ENCODE data around the gene PARP3.
"Not testable (repeated sequence)": the region's sequence is repeated elsewhere in the genome, so short reads cannot be mapped to it uniquely, and the experiment has no call there.

PARP3 gene

DNA sequence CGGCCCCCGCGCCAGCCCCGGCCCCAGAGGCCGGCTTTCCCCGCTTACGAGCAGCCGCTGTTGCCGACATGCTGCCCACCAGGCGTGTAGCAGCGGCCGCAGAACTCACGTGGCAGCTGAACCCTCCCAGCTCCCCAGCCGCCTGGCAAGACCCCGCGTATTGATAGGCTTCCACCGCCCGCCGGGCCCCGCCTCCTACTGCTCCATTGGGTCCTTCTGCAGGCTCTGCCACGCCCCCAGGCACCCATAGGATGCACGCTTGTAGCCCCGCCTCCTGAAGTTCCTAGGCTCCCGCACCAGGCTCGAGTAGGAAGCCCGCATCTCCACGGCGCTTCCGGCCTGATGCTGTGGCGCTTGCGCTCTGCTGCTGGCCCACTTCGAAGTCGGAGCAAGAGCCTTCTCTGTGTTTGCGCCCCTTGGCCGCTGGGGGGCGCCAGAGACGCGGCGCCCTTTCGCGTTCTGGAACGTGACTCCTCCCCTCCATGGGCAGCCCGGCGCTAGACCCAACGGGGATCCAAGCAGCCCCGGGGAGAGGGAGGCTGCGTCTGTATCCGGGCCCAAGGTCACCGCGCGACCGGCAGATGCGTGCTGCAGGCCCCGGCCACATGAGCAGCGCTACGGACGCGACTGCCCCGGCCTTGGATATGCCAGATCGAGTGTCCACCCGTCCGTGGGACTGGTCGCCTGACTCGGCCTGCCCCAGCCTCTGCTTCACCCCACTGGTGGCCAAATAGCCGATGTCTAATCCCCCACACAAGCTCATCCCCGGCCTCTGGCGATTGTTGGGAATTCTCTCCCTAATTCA, at the start of gene PARP3, which contains the start of gene RRP9:
Gene PARP3 (plus strand): TSS at position 566 of the 805 bp plus-strand sequence. CDS start 993 bp downstream, outside the sequence.
Gene RRP9 (minus strand): TSS at position 107 of the 805 bp plus-strand sequence. CDS start 37 bp downstream, at position 70.
- DNase-seq: peak; percentile 100

DNA sequence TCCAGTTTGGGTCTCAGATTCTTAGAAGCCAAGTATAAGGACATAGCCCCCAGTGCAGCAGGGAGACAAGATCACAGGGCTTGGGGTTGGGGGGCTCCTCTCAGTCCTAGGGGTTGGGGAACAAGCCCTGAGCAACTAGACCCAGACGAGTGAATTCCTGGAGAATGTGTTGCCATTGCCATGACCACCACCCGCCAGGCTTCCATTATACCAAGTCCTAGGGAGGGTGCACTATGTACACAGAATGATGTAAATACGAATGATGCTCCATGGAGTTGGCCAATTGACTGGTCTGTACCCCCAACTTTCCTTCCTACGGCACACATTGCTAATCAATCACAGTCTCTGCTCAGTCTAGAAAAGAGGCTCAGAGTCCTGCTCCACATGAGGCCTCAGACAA, 47.8 kb upstream of the PARP3 start:
- no peak for DNase-seq

DNA sequence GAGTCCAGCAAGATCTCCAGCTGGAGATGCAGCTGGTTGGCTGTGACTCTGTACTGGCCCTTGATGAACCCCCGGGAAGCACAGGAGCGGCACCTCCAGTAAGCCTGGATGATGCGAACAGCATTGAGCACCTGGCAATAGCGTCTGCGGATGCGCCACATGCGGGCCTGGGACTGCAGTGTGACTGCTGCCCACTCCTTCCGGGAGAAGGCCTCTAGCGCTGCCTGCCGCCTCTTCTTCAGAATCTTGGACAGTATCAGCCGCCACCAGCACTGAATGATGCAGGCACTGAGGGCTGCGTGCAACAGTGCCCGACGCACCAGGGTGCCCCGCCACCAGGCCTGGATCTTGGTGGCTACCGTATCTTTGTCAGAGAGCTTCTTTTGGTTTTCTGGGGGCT, 47.2 kb upstream of the PARP3 start:
- DNase-seq: no peak

DNA sequence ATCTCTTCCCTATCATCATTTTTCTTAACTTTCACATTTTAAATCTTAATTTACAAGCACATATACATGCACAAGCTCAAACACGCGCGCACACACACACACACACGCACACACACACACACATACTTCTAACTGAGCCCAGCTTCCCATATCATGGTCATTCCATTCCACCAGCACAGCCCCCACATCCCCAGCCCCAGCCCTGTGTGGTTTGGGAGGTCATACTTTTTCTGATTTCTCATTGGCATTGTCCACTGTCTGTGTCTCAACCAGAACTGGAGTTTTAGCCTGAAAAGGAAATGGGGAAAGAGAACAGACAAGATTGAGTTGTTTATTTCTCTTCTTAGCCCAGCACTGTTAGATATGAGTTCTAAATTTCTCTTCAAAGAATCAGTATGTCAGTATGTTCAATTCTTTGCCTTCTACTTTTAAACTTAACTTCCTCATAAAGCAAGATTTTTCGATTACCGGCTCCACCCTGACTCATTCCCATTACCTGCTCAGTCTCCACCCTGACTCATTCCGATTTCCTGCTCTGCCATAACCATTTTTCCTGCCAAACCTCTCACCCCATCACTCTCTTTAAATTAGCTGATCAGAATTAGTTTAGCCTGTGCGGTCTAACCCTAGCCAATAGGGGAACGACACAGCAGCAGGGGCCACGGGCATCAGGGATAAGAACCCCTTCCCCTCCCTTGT, 45.4 kb upstream of the PARP3 start:
- DNase-seq: no peak

DNA sequence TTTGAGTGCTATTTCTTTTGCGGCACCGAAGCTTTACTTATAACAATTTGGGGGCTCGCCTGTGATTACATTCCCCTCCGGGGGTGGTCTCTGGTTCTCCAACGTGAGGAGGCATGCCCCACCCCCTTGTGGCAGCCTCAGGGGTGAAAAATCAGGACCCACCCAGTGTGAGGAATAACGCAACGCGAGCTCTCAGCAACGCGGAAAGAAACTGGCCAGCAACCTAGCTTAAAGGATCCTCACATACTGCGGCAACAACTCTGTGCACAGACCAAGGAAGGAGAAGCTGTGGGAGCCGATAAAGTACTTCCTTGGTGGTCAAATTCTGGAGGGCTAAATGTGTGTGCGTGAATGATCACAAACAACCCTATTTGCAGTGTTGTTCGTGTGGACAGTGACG, 44.8 kb upstream of the PARP3 start:
- no peak for DNase-seq

DNA sequence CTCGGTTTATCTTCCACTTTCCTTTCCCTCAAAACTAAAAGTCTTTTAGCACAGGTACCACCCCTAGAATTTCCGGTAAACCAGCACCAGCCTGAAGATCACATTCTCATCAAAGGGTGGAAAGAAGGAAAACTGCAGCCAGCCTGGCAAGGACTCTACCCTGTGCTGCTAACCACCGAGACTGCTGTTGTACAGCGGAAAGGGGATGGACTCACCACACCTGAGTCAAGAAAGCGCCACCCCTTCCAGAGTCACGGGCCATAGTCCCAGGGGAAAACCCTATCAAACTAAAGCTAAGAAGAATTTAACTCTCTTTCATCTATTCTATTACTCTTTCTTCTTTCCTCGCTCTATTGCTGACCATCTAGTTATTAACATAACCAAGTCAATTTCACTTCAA, 42.1 kb upstream of the PARP3 start:
- not testable (repeated sequence) for DNase-seq

DNA sequence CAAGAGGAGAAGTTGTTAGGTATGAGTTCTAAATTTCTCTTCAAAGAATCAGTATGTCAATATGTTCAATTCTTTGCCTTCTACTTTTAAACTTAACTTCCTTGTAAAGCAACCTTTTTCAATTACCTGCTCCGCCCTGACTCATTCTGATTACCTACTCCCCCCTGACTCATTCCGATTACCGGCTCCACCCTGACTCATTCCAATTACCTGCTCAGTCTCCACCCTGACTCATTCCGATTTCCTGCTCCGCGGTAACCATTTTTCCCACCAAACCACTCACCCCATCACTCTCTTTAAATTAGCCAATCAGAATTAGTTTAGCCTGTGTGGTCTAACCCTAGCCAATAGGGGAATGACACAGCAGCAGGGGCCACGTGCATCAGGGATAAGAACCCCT, 39.8 kb upstream of the PARP3 start:
- DNase-seq: not testable (repeated sequence)

DNA sequence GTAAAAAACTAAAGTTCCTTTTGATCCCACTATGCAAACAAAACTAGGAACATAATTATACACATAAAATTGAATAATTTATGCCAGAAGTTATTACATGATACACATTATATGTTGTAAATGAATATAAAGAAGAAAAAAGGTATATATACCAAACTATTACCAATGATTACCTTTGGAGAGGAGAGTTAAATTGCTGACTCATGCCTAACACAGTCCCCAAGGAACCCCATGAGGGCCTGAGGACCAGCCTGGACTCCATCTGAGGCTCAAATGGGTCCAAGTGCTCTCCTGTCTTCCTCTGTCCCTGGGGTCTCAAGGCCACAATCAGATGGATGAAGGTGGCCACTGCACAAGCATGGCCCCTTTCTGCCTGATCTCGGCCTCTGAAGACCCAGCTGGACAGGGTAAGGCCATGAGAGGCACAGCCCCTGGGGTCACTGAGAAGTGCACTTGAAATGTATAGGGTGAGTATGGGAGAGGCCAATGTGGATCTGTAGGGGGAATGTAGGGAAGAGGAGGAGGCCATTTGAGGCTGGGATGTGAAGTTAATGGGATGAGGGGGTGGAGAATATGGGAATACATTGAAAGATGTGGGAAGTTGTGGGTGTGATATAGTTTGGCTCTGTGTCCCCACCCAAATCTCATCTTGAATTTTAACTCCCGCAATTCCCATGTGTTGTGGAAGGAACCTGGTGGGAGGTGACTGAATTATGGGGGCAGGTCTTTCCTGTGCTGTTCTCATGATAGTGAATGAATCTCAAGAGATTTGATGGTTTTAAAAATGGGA, 37.9 kb upstream of the PARP3 start:
- no peak for DNase-seq

DNA sequence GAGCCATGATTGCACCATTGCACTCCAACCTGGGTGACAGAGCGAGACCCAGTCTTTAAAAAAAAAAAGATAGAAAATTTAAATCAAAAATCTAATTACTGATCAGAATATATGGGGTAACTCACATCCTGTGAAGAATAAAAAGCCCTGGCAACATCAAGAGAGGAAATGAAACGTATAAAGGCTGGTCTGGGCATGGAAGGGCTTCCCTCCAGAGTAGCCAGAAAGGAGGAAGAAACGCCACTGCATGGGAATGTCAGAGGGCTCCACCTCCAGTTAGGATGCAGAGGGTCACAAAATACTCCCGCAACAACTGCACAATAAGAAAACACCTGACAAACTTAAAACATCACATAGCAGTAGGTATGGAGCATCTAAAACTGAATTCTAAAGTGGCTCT, 34.1 kb upstream of the PARP3 start:
- no peak for DNase-seq

DNA sequence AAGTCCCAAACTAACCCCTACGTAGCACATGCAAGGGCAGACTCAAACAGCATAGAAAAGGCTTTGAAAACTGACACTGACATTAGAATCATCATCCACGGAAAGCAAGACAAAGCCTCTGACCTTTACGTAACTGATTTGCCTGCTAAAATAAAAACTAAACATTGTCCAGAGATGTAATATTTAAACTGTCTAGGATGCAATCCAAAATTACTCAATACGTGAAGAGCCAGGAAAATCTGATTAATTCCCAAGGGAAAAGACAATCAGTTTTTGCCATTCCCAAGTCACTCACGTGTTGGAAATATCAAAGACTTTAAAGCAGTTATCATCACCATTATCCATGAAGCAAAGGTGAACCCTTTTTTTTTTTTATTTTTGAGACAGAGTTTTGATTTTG, 25.7 kb upstream of the PARP3 start:
- DNase-seq: no peak

DNA sequence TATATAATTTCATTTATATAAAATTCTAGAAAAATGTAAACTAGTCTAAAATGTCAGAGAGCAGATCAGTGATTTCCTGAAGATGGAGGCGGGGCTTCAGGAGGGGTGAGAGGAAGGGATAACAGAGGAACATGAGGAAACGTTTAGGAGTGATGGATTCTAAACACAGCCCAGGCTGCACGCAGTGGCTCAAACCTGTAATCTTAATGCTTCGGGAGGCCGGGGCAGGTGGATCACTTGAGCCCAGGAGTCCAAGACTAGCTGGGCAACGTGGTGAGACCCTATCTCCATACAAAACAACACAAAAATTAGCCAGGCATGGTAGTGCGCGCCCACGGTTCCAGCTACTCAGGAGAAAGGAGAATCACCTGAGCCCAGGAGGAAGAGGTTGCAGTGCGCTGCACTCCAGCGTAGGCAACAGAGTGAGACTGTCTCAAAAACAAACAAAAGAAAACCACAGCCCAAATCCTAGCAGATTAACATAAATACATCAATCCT, 21.0 kb upstream of the PARP3 start:
- no peak for DNase-seq

DNA sequence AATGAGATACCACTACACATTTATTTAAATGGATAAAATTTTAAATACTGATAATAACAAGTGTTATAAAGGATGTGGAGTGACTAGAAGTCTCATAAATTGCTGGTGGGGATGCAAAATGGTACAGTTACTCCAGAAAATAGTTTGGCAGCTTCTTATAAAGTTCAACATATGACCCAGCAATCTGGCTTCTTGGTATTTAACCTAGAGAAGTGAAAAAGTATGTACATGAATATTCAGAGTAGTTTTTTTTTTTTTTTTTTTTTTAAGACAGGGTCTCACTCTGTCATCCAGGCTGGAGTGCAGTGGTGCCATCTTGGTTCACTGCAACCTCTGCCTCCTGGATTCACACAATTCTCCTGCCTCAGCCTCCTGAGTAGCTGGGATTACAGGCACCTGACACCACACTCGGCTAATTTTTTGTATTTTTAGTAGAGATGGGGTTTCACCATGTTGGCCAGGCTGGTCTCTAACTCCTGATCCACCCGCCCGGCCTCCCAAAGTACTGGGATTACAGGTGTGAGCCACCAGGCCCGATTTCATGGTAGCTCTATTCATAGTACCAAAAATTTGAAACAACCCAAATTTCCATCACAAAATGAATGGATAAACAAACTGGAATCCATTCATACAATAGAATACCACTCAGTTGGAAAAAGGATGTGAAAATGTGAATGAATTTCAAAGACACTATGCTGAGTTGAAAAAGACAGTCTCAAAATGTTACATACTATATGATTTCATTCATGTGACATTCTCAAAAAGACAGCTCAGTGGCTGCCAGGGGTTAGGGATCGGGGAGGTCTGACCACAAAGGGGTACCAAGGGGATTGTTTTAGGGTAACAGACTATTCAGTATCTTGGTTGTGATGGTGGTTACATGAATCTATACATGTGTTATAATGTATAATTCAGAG, 14.8 kb upstream of the PARP3 start:
- DNase-seq: no peak

DNA sequence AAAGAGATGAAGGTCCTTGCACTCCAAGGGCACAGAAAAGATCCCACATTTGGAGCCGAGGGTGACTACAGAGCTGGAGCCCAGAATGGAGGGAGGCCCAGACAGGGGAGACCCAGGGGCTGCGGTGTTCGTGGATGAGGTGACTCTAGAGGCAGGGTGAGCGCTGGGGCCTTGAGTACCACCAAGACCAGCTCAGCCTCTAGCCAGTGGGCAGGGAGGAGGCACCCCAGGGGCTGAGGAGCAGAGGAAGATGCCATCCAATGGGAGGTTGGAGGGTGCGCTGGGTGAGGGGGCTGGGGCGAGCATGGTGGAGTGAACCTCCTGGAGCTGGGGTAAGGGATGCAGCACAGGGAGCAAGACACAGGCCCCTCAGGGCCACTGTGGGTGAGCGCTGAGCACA, 13.7 kb upstream of the PARP3 start:
- DNase-seq: no peak

DNA sequence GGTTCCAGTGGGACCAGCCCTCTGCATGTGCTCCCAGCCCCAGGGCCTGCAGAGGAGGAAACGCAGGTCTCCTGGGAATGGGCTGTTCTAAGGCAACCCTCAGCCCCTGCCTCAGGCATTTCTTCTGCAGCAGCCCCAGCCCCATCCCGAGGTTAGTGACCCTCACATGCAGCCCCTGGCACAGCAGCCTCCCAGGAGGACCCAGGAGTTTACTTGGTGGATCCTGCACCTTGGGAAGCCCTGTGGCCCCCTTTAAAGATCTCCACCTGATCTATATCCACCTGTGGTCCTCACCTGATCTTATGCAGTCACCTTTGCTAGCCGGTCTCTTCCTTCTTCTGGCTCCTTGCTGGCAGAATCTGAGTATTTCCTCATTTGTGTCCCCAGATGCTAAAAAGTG, 13.2 kb upstream of the PARP3 start:
- DNase-seq: not testable (repeated sequence)

DNA sequence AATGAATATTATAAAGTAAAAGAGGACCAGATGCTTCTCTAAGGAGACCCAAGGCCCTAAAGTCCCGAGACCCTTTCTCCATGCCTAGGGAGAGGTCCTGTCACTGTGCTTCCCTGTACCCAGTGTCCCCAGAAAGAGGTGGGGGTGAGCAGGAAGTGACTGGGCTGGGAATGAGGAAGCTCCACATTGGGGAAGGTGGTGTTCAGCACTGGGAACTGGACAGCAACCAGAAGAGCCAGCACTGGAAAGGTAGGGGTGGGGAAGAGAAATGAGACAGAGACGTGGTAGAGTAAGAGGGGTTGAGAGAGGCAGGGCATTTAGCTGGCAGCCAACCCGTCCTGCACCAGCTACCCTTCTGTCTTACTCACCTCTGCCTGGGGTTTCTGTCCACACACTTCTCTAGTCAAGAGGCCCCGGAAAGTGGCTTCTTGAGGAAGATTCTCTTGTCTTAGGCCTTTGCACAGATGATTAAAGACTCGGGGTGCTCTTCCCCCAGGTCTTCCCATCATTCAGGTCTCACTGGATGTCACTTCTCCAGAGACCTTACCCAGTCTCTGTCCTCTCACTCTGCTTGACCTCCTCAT, 12.7 kb upstream of the PARP3 start:
- no peak for DNase-seq

DNA sequence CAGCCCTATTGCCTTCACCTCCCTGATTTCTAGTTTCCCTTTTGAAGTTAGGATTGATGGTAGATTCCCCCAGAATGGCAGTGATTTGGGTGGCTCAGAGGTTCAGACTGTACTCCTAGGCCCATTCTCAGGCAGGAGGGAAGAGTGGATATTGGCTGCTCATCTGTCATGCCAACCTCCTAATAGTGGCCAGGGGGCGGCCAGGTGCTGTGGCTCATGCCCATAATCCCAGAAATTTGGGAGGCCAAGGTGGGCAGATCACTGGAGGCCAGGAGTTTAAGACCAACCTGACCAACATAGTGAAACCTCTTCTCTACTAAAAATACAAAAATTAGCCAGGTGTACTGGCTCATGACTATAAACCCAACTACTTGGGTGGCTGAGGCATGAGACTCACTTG, 11.7 kb upstream of the PARP3 start:
- DNase-seq: no peak

DNA sequence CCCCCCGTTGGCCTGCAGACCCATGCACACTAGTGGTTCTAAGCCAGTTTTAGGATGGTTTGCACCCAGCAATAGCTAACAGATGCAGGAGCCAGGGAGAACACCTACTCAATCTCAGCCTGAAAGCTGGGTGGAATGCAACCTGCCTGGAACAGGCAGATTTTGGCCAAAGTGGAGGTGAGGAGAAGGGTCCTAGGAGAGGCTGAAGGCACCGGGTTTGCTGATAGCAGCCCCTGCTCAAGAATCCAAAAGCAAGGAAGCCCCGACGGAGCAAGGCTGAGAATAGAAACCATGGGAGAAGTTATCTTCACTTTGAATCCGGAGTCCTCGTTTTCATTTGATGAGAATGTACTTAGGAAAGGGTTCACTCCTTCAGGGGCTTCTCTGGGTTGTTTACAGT, 10.4 kb upstream of the PARP3 start:
- DNase-seq: no peak

DNA sequence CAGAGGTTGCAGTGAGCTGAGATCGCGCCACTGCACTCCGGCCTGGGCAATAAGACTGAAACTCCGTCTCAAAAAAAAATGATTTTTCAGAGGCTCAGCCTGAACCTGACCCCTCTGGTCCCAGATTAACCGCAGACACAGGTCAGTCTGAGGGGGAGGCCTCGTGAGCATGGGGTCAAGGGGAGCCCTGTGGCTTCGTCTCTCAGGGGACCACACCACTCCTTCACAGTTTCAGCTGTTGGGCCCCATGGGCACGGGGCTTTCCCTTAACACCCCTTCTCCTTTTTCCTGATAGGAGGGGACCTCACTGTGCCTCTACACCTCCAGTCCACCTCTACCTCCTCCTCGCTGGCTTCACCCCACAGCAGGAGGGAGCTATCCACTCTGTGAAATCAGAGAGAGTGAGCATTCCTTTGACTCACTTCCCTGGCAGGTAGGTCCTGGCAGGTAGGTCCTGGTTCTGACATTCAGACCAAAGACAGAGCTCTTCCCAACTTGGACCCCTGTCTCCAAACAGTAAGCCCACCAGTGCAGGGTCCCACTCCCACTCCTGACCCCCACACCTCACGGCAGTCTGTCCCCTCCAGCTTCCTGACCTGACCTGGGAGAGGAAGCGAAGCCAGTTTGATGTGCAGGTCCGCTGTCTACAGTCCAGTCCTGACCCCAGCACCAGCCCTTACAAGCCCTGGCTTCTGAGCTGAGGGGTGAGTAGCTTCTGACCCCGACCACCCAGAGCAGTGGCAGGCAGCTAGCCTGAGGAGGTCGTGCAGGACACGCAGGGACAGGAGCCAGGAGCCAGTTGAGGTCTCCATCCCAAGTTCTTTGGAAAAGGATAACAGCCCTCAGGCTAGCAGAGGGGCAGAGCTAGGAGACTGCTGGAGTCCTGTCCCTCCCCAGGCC, 9.4 kb upstream of the PARP3 start:
- DNase-seq: no peak

DNA sequence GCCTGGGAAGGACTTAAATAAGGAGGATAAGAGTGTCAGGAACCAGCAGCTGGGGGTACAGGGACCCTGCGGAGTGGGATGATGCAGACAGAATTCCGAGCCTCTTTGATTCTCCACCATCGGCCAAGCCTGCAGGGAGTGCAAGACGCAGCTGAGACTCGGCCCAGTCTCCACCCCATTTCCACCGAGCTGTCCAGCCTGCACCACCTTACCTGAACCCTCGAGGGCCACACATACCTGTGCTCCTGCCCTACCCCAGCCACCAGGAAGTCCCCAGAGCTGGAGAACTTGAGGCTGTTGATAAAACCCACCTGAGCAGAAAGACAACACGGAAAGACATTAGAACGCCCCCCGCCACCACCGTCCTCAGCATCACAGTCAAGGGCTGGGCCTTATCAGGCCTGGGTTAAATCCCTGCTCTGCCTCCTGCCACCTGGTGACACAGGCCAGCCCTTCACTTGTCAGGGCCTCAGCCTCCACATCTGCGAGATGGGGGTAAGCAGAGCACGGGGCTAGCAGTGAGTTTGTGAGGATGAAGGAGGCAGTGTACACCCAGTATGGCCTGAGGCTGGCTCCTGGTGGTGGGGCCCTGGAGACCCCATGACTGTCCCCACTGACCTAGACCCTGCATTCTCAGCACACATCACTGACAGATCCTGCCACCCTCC, 8.6 kb upstream of the PARP3 start:
- no peak for DNase-seq
